CD4-positive, alpha-beta memory T cell (primary cell): ENCODE results near the gene URI1. TPM values are rescaled to one million over a fixed set of nuclear protein-coding genes. Genes with fewer than 3 reads are reported as not detected.

Source experiments
- CTCF ChIA-PET: fragments of 350-600 bp; sonication (Branson Sonifier 250); formaldehyde crosslinking; loops from one replicate; lab custom pipeline; 2021; ENCODE audit warnings: inconsistent platforms; ENCODE audit not compliant: partially characterized antibody; lab: Charles Lee
- POLR2A ChIA-PET: fragments of 350-600 bp; sonication (Branson Sonifier 250); formaldehyde crosslinking; loops from one replicate; lab custom pipeline; 2021; ENCODE audit not compliant: partially characterized antibody; lab: Charles Lee
- DNase-seq, 5 donors: peaks; one replicate each; pipeline versions ENCODE4 v3.0.0 to v3.0.0-alpha.2; 2020 to 2022; ENCODE audit warnings: mixed read lengths in 1 of 5
- H3K27ac ChIP-seq: one replicate; pipeline ENCODE4 v1.7.0; 2013; ENCODE audit warnings: low read depth, low read length
- H3K27me3 ChIP-seq: 2 replicates; pipeline ENCODE4 v1.7.0; 2013; ENCODE audit warnings: mild to moderate bottlenecking, low read length, moderate library complexity; ENCODE audit not compliant: insufficient read depth
- H3K36me3 ChIP-seq: 2 replicates; pipeline ENCODE4 v1.7.0; 2013; ENCODE audit warnings: mild to moderate bottlenecking, low read length, moderate library complexity; ENCODE audit not compliant: insufficient read depth
- H3K4me1 ChIP-seq: 2 replicates; pipeline ENCODE4 v1.7.0; 2013; ENCODE audit warnings: mild to moderate bottlenecking, low read length, moderate library complexity; ENCODE audit not compliant: insufficient read depth
- H3K4me3 ChIP-seq, 2 donors: one replicate each; pipeline ENCODE4 v1.7.0; 2013; ENCODE audit warnings: low read length in 2 of 2, mild to moderate bottlenecking in 1 of 2
- H3K9me3 ChIP-seq, 2 donors: one replicate each; pipeline ENCODE4 v1.7.0; 2013; ENCODE audit warnings: low read length in 2 of 2, control low read depth in 1 of 2; ENCODE audit not compliant: control insufficient read depth in 1 of 2
- H3K27ac Mint-ChIP-seq, 7 donors: one replicate each; pipeline ENCODE4 v1.8.0; 2020 to 2021; ENCODE audit warnings: mixed read lengths in 7 of 7, mild to moderate bottlenecking in 6 of 7, inconsistent platforms in 3 of 7, moderate library complexity in 3 of 7
- H3K27me3 Mint-ChIP-seq, 2 donors: one replicate each; pipeline ENCODE4 v1.8.0; 2020 to 2021; ENCODE audit warnings: mixed read lengths in 2 of 2
- H3K36me3 Mint-ChIP-seq, 2 donors: one replicate each; pipeline ENCODE4 v1.8.0; 2020 to 2021; ENCODE audit warnings: mixed read lengths in 2 of 2, inconsistent platforms in 1 of 2, mild to moderate bottlenecking in 1 of 2
- H3K4me1 Mint-ChIP-seq, 4 donors: one replicate each; pipeline ENCODE4 v1.8.0; 2020 to 2021; ENCODE audit warnings: mixed read lengths in 4 of 4, mild to moderate bottlenecking in 1 of 4
- H3K4me3 Mint-ChIP-seq, 8 donors: one replicate each; pipeline ENCODE4 v1.8.0; 2020 to 2021; ENCODE audit warnings: mixed read lengths in 8 of 8, mild to moderate bottlenecking in 7 of 8, moderate library complexity in 6 of 8, inconsistent platforms in 3 of 8
- H3K9me3 Mint-ChIP-seq, 8 donors: one replicate each; pipeline ENCODE4 v1.8.0; 2020 to 2021; ENCODE audit warnings: mixed read lengths in 8 of 8, mild to moderate bottlenecking in 5 of 8, inconsistent platforms in 3 of 8, moderate library complexity in 1 of 8
- intact Hi-C: fragments of 100-400 bp; cut with micrococcal nuclease; formaldehyde crosslinking; loops from one replicate; pipeline ENCODE4 v1.15.1; 2023
- polyA plus RNA-seq, 2 donors: library from polyadenylated mRNA; unstranded; fragments of 300-500 nt; fragmentation: Illumina TruSeq; gene quantifications; one replicate each; pipeline ENCODE4 v1.2.3, GENCODE V29; 2021
- total RNA-seq, 2 experiments: library from RNA; stranded (reverse); gene quantifications; one replicate each; pipeline ENCODE4 v1.2.3, GENCODE V29; 2021

The URI1 gene
- total and polyA plus RNA-seq, 4 experiments from 2014 or later, result 16.6 to 95.0 (median 64.7) TPM

GRCh38 chr19:29983568-29983967 lies 41.5 kb downstream of the URI1 start:
- Mint-ChIP-seq H3K27me3 (no peaks in the 10 kb centered on the region), H3K9me3 (no peaks in the 10 kb centered on the region), H3K4me1 (peaks cover 22 to 44% (median 39%) of the 10 kb centered on the region in 4 donors), H3K4me3 (peak overlapping the region in 1 of 8 donors; percentile 3), H3K27ac (no peak overlapping the region), H3K36me3 (peaks cover 18 to 20% of the 10 kb centered on the region in 2 donors)
- H3K4me1 ChIP-seq, result peaks cover 24% of the 10 kb centered on the region
- POLR2A ChIA-PET, result interaction anchor here (1.0 kb wide), 1 partner anchor 42 kb away, joined by 3 read pairs; the partner anchor contains the start of gene URI1
- CTCF ChIA-PET, result interaction anchor here (1.2 to 1.3 kb wide), 2 partner anchors 18 to 20 kb away, joined by 3 to 4 read pairs; no protein-coding TSS in a partner anchor
- H3K27me3 ChIP-seq, result no peaks in the 10 kb centered on the region
- H3K9me3 ChIP-seq, result no peaks in the 10 kb centered on the region
- H3K27ac ChIP-seq, result no peak overlapping the region
- DNase-seq, result no peak
- H3K36me3 ChIP-seq, result peaks cover 6% of the 10 kb centered on the region
- H3K4me3 ChIP-seq, result no peak overlapping the region
- intact Hi-C loops, result no loop called here

GRCh38 chr19:29985196-29985595 lies 43.2 kb downstream of the URI1 start:
- no peak for DNase-seq
- peaks cover 21 to 42% (median 33%) of the 10 kb centered on the region in 4 donors for H3K4me1 Mint-ChIP-seq
- CTCF ChIA-PET, result interaction anchor here (0.8 kb wide), 1 partner anchor 127 kb away, joined by 3 read pairs; no protein-coding TSS in a partner anchor
- intact Hi-C loops, result no loop called here
- H3K27ac Mint-ChIP-seq, result peak overlapping the region in 1 of 7 donors; percentile 22
- no peak overlapping the region for H3K4me3 ChIP-seq
- H3K9me3 ChIP-seq, result no peaks in the 10 kb centered on the region
- H3K36me3 Mint-ChIP-seq, result peaks cover 28 to 30% of the 10 kb centered on the region in 2 donors
- no peaks in the 10 kb centered on the region for H3K27me3 Mint-ChIP-seq
- H3K27me3 ChIP-seq, result no peaks in the 10 kb centered on the region
- POLR2A ChIA-PET, result no interaction called here
- no peaks in the 10 kb centered on the region for H3K9me3 Mint-ChIP-seq
- no peak overlapping the region for H3K27ac ChIP-seq
- no peak overlapping the region for H3K4me3 Mint-ChIP-seq
- H3K36me3 ChIP-seq, result peaks cover 8% of the 10 kb centered on the region
- H3K4me1 ChIP-seq, result peaks cover 19% of the 10 kb centered on the region

- Mint-ChIP-seq H3K27me3 (no peaks in the 10 kb centered on the region), H3K4me3 (no peak overlapping the region), H3K36me3 (peaks cover 51 to 58% of the 10 kb centered on the region in 2 donors), H3K27ac (peak overlapping the region in 1 of 7 donors; percentile 3), H3K9me3 (peaks cover 0 to 10% (median 5%) of the 10 kb centered on the region in 8 donors), H3K4me1 (peaks cover 12 to 34% (median 21%) of the 10 kb centered on the region in 4 donors)
- DNase-seq, result no peak
- ChIA-PET CTCF (no interaction called here), POLR2A (no interaction called here)
- Histone ChIP-seq H3K27me3 (no peaks in the 10 kb centered on the region), H3K27ac (no peak overlapping the region), H3K9me3 (no peaks in the 10 kb centered on the region), H3K36me3 (peaks cover 8% of the 10 kb centered on the region), H3K4me3 (no peak overlapping the region), H3K4me1 (no peaks in the 10 kb centered on the region)
- intact Hi-C loops, result no loop called here
Measured at GRCh38 chr19:29988351-29988750, 46.3 kb downstream of the URI1 start.

GRCh38 chr19:29992233-29992867 lies 50.3 kb downstream of the URI1 start:
- peaks cover 2 to 27% (median 9%) of the 10 kb centered on the region in 8 donors for H3K9me3 Mint-ChIP-seq

GRCh38 chr19:29999490-29999889 lies 57.5 kb downstream of the URI1 start:
- intact Hi-C loops, result loop anchor here (5.0 kb wide), 1 partner anchor 47 kb away; no protein-coding TSS in a partner anchor
- ChIA-PET CTCF (interaction anchor here (0.9 kb wide), 1 partner anchor 13 kb away, joined by 3 read pairs; no protein-coding TSS in a partner anchor), POLR2A (no interaction called here)
- Mint-ChIP-seq H3K27me3 (no peaks in the 10 kb centered on the region), H3K36me3 (peaks cover 53 to 70% of the 10 kb centered on the region in 2 donors), H3K4me1 (peaks cover 41 to 69% (median 57%) of the 10 kb centered on the region in 4 donors), H3K27ac (no peak overlapping the region), H3K4me3 (peak overlapping the region in 1 of 8 donors; percentile 3), H3K9me3 (peaks cover 3 to 23% (median 9%) of the 10 kb centered on the region in 8 donors)
- Histone ChIP-seq H3K27me3 (no peaks in the 10 kb centered on the region), H3K9me3 (no peaks in the 10 kb centered on the region), H3K4me1 (peaks cover 22% of the 10 kb centered on the region), H3K4me3 (no peak overlapping the region), H3K27ac (no peak overlapping the region), H3K36me3 (no peaks in the 10 kb centered on the region)
- DNase-seq, result no peak

More at GRCh38 chr19:29992233-29992867, 50.3 kb downstream of the URI1 start:
- Mint-ChIP-seq H3K27ac (no peak overlapping the region), H3K36me3 (peaks cover 68 to 84% of the 10 kb centered on the region in 2 donors), H3K27me3 (no peaks in the 10 kb centered on the region), H3K4me1 (peaks cover 21 to 40% (median 29%) of the 10 kb centered on the region in 4 donors), H3K4me3 (no peak overlapping the region)
- Histone ChIP-seq H3K27ac (no peak overlapping the region), H3K27me3 (no peaks in the 10 kb centered on the region), H3K36me3 (peaks cover 8% of the 10 kb centered on the region), H3K4me3 (no peak overlapping the region), H3K4me1 (peaks cover 2% of the 10 kb centered on the region), H3K9me3 (no peaks in the 10 kb centered on the region)
- intact Hi-C loops, result no loop called here
- no peak for DNase-seq
- CTCF ChIA-PET, result no interaction called here
- POLR2A ChIA-PET, result no interaction called here

- Histone ChIP-seq H3K4me3 (no peak overlapping the region), H3K4me1 (peaks cover 35% of the 10 kb centered on the region), H3K27ac (no peak overlapping the region), H3K9me3 (no peaks in the 10 kb centered on the region), H3K27me3 (no peaks in the 10 kb centered on the region), H3K36me3 (no peaks in the 10 kb centered on the region)
- H3K36me3 Mint-ChIP-seq, result peaks cover 50 to 66% of the 10 kb centered on the region in 2 donors
- no peaks in the 10 kb centered on the region for H3K27me3 Mint-ChIP-seq
- intact Hi-C loops, result no loop called here
- ChIA-PET CTCF (no interaction called here), POLR2A (no interaction called here)
- no peak for DNase-seq
- peaks cover 0 to 18% (median 8%) of the 10 kb centered on the region in 8 donors for H3K9me3 Mint-ChIP-seq
- no peak overlapping the region for H3K27ac Mint-ChIP-seq
- H3K4me1 Mint-ChIP-seq, result peaks cover 47 to 82% (median 65%) of the 10 kb centered on the region in 4 donors
- no peak overlapping the region for H3K4me3 Mint-ChIP-seq
Measured at GRCh38 chr19:30000862-30001261, 58.8 kb downstream of the URI1 start.

GRCh38 chr19:30001301-30001700 lies 59.3 kb downstream of the URI1 start:
- no peak overlapping the region for H3K4me3 ChIP-seq
- ChIA-PET CTCF (no interaction called here), POLR2A (no interaction called here)
- Mint-ChIP-seq H3K36me3 (peaks cover 51 to 66% of the 10 kb centered on the region in 2 donors), H3K9me3 (peaks cover 0 to 17% (median 7%) of the 10 kb centered on the region in 8 donors), H3K27me3 (no peaks in the 10 kb centered on the region), H3K27ac (peak overlapping the region in 2 of 7 donors; percentile 20 to 29), H3K4me3 (peak overlapping the region in 1 of 8 donors; percentile 28), H3K4me1 (peaks cover 51 to 85% (median 67%) of the 10 kb centered on the region in 4 donors)
- no peaks in the 10 kb centered on the region for H3K36me3 ChIP-seq
- H3K4me1 ChIP-seq, result peaks cover 40% of the 10 kb centered on the region
- DNase-seq, result no peak
- intact Hi-C loops, result no loop called here
- H3K9me3 ChIP-seq, result no peaks in the 10 kb centered on the region
- H3K27ac ChIP-seq, result no peak overlapping the region
- H3K27me3 ChIP-seq, result no peaks in the 10 kb centered on the region
